A673 (cell line): ENCODE results near the gene EXOC4. TPM values are rescaled to one million over a fixed set of nuclear protein-coding genes. Genes with fewer than 3 reads are reported as not detected.

Source experiments
- BruUV-seq: library from RNA; stranded (reverse); fragments of 400-500 nt; replicated peaks from 2 replicates; lab custom pipeline; 2021; lab: Mats Ljungman, UMichigan
- CTCF ChIA-PET: fragments of 300-600 bp; sonication (Branson Sonifier 250); formaldehyde crosslinking; loops from one replicate; lab custom pipeline; 2022; ENCODE audit warnings: antibody characterized with exemption; lab: Charles Lee
- POLR2A ChIA-PET: fragments of 300-600 bp; sonication (Branson Sonifier 250); formaldehyde crosslinking; loops from one replicate; lab custom pipeline; 2022; ENCODE audit warnings: antibody characterized with exemption; ENCODE audit not compliant: low non-redundant PET; lab: Charles Lee
- DNase-seq: peaks from one replicate; pipeline ENCODE4 v3.0.0-alpha.2; 2015; ENCODE audit warnings: low spot score
- H3K27ac ChIP-seq: fragments of 200-600 bp; sonication (generic); 2 replicates; pipeline ENCODE4 v1.5.1; 2016; ENCODE audit warnings: mixed run types, low read depth, mild to moderate bottlenecking, mixed read lengths, antibody characterized with exemption, low read length; ENCODE audit not compliant: poor library complexity, severe bottlenecking
- H3K27me3 ChIP-seq: fragments of 200-600 bp; sonication (generic); replicated peaks from 2 replicates; pipeline ENCODE4 v1.6.1; 2017; ENCODE audit warnings: mixed run types, low read depth, mild to moderate bottlenecking, mixed read lengths, antibody characterized with exemption, low read length; ENCODE audit not compliant: insufficient read depth, poor library complexity
- H3K36me3 ChIP-seq: fragments of 200-600 bp; sonication (generic); 2 replicates; pipeline ENCODE4 v1.6.1; 2016; ENCODE audit warnings: mixed run types, mild to moderate bottlenecking, mixed read lengths, antibody characterized with exemption, low read length; ENCODE audit not compliant: insufficient read depth, poor library complexity, severe bottlenecking
- H3K4me1 ChIP-seq: fragments of 200-600 bp; sonication (generic); 2 replicates; pipeline ENCODE4 v1.6.1; 2017; ENCODE audit warnings: mixed run types, mild to moderate bottlenecking, mixed read lengths, antibody characterized with exemption, low read length; ENCODE audit not compliant: insufficient read depth, poor library complexity, severe bottlenecking
- H3K4me3 ChIP-seq: fragments of 200-600 bp; sonication (generic); 2 replicates; pipeline ENCODE4 v1.5.1; 2016; ENCODE audit warnings: low read depth, mixed run types, mild to moderate bottlenecking, mixed read lengths, low read length; ENCODE audit not compliant: poor library complexity, severe bottlenecking
- H3K9me3 ChIP-seq: fragments of 200-600 bp; sonication (generic); 2 replicates; pipeline ENCODE4 v1.6.1; 2016; ENCODE audit warnings: mixed run types, low read depth, mild to moderate bottlenecking, mixed read lengths, antibody characterized with exemption, low read length; ENCODE audit not compliant: poor library complexity, severe bottlenecking
- EZH2 ChIP-seq: fragments of 200-600 bp; sonication (generic); IDR thresholded peaks from 2 replicates; pipeline ENCODE4 v1.6.1; 2017; ENCODE audit warnings: borderline replicate concordance, low read depth, mild to moderate bottlenecking, mixed read lengths, antibody characterized with exemption, low read length; ENCODE audit not compliant: poor library complexity, severe bottlenecking
- intact Hi-C: fragments of 100-400 bp; cut with micrococcal nuclease; formaldehyde crosslinking; loops from one replicate; pipeline ENCODE4 v1.10.0; 2022; ENCODE audit not compliant: unreplicated experiment
- total RNA-seq: library from RNA; stranded (reverse); gene quantifications from 2 replicates; pipeline ENCODE4 v1.2.3, GENCODE V29; 2021
- TF ChIP-seq, protein P1 (sequence below): fragments of 300-800, 200-600 bp; sonication (generic); conservative IDR thresholded peaks from 2 replicates; pipeline ENCODE4 v1.5.1; 2017; ENCODE audit warnings: low read depth, mild to moderate bottlenecking, antibody characterized with exemption, low read length, moderate library complexity, mixed read lengths

The EXOC4 gene
- total RNA-seq, 1 experiment from 2014 or later, result 66.1 TPM

GRCh38 chr7:133265821-133266220 is 12.9 kb downstream of the EXOC4 start:
- Histone ChIP-seq H3K36me3 (no peaks in the 10 kb centered on the region), H3K27ac (no peak overlapping the region), H3K4me3 (no peak overlapping the region), H3K9me3 (no peaks in the 10 kb centered on the region), H3K27me3 (no peaks in the 10 kb centered on the region), H3K4me1 (no peaks in the 10 kb centered on the region)
- TF ChIP-seq, protein P1, sequence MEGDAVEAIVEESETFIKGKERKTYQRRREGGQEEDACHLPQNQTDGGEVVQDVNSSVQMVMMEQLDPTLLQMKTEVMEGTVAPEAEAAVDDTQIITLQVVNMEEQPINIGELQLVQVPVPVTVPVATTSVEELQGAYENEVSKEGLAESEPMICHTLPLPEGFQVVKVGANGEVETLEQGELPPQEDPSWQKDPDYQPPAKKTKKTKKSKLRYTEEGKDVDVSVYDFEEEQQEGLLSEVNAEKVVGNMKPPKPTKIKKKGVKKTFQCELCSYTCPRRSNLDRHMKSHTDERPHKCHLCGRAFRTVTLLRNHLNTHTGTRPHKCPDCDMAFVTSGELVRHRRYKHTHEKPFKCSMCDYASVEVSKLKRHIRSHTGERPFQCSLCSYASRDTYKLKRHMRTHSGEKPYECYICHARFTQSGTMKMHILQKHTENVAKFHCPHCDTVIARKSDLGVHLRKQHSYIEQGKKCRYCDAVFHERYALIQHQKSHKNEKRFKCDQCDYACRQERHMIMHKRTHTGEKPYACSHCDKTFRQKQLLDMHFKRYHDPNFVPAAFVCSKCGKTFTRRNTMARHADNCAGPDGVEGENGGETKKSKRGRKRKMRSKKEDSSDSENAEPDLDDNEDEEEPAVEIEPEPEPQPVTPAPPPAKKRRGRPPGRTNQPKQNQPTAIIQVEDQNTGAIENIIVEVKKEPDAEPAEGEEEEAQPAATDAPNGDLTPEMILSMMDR, result no peak
- no peak for TF ChIP-seq EZH2
- BruUV-seq, result no TSS peak
- no peak for DNase-seq
- CTCF ChIA-PET, result no interaction called here
- POLR2A ChIA-PET, result no interaction called here
- intact Hi-C loops, result no loop called here

DNA sequence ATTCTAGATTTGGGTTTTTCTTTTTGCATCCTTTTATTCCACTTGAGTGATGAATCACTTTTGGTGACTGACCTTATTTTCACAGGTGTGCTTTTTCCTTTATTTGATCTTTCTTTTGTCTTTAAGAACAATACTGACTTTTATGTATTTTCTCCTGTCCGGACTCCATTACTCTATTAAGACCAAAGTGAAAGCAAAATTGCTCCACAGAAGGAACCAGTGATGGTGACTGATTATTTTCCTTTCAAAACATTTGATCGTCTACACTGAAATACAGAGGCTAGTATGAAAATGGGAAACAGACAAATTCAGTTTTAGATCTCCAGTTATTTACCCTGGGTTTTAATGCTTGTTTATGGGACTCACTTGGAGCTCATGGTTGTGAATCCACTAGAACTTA is 15.5 kb downstream of the EXOC4 start:
- POLR2A ChIA-PET, result no interaction called here
- no peak overlapping the region for H3K27ac ChIP-seq
- no peak for DNase-seq
- no TSS peak for BruUV-seq
- no peaks in the 10 kb centered on the region for H3K9me3 ChIP-seq
- intact Hi-C loops, result no loop called here
- H3K4me3 ChIP-seq, result no peak overlapping the region
- TF ChIP-seq, protein P1, result no peak
- TF ChIP-seq EZH2, result no peak
- no peaks in the 10 kb centered on the region for H3K4me1 ChIP-seq
- CTCF ChIA-PET, result no interaction called here
- no peaks in the 10 kb centered on the region for H3K36me3 ChIP-seq
- no peaks in the 10 kb centered on the region for H3K27me3 ChIP-seq

GRCh38 chr7:133272336-133272735 is 19.5 kb downstream of the EXOC4 start:
- no peak overlapping the region for H3K4me3 ChIP-seq
- CTCF ChIA-PET, result no interaction called here
- BruUV-seq, result no TSS peak
- no peaks in the 10 kb centered on the region for H3K27me3 ChIP-seq
- POLR2A ChIA-PET, result no interaction called here
- no peaks in the 10 kb centered on the region for H3K9me3 ChIP-seq
- H3K36me3 ChIP-seq, result peaks cover 6% of the 10 kb centered on the region
- intact Hi-C loops, result no loop called here
- DNase-seq, result no peak
- no peak for TF ChIP-seq EZH2
- TF ChIP-seq, protein P1, result no peak
- no peaks in the 10 kb centered on the region for H3K4me1 ChIP-seq
- no peak overlapping the region for H3K27ac ChIP-seq
